Measurements from ENCODE around the gene TGFBR2. TPM values are rescaled to one million over a fixed set of nuclear protein-coding genes. Genes with fewer than 3 reads are reported as not detected.

Gene TGFBR2
- total and polyA plus RNA-seq, 10 of the 15 experiments (the other 5 are each of a cell fraction or from before 2014, with no cell fraction given) = 0.02 to 0.98 (median 0.18) TPM; not detected in 1

DNA sequence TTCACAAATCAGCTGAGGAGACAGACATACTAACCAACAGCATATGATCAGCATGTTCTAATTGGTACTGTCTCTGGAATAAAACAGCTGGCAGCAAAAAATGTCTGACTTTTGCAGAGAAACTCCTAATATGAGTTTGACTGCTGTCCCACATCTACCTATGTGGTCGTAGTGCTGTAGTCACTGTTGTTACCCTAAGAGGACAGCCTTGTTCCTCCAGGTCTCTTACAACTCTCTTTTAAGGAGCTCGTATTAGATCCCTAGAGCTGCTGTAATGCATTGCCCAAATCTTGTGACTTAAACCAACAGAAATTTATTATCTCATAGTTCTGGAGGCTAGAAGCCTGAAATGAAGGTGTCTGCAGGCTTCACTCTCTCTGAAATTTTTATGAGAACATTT is 92.1 kb downstream of the TGFBR2 start:
- ATAC-seq (no peak), FAIRE-seq (no peak), DNase-seq (ENCODE audit: low read depth, low spot score) (no peak)
- ChIA-PET SMC1A (ENCODE audit: uncharacterized antibody, unreplicated experiment) (no interaction called here), CTCF (no interaction called here), POLR2A (no interaction called here), RAD21 (ENCODE audit: unreplicated experiment) (no interaction called here)
- no TSS peak for BruUV-seq (replicated peaks)
- Histone ChIP-seq H4K20me1 (ENCODE audit: control insufficient read depth, insufficient read depth) (no peaks in the 10 kb centered on the region), H3K9ac (ENCODE audit: control insufficient read depth, insufficient read depth, low read length) (no peak overlapping the region), H3K79me2 (ENCODE audit: control insufficient read depth, insufficient read depth, low read length) (no peaks in the 10 kb centered on the region), H3K4me3 (no peak overlapping the region), H3K36me3 (ENCODE audit: control insufficient read depth in 2 of 2, insufficient read depth in 2 of 2, low read length in 1 of 2) (no peaks in the 10 kb centered on the region), H2AFZ (ENCODE audit: control insufficient read depth, low read depth, low read length) (no peak overlapping the region), H3K4me1 (ENCODE audit: control insufficient read depth, insufficient read depth, low read length) (no peaks in the 10 kb centered on the region), H3K4me2 (ENCODE audit: control insufficient read depth, insufficient read depth) (no peak overlapping the region), H3K27ac (ENCODE audit: control insufficient read depth, insufficient read depth) (no peak overlapping the region), H3K9me3 (replicated peaks; ENCODE audit: control insufficient read depth, insufficient read depth, low read length) (no peaks in the 10 kb centered on the region), H3K27me3 (replicated peaks in 1 of 2; ENCODE audit: control insufficient read depth in 2 of 2, insufficient read depth in 2 of 2, low read length in 1 of 2) (no peaks in the 10 kb centered on the region)
- WGBS (ENCODE audit: insufficient coverage, insufficient replicate concordance, low lambda C conversion rate, missing lambda C conversion rate) = 14% methylated on average over 2 of the region's 2 CpGs
- in situ Hi-C loops (cut with MboI) = loop anchor here (10.0 kb wide), 2 partner anchors 594 to 674 kb away; no protein-coding TSS in a partner anchor
- intact Hi-C loops (cut with micrococcal nuclease; ENCODE audit: unreplicated experiment) = loop anchor here (10.0 kb wide), 1 partner anchor 254 kb away; no protein-coding TSS in a partner anchor
- TF ChIP-seq, protein P1, sequence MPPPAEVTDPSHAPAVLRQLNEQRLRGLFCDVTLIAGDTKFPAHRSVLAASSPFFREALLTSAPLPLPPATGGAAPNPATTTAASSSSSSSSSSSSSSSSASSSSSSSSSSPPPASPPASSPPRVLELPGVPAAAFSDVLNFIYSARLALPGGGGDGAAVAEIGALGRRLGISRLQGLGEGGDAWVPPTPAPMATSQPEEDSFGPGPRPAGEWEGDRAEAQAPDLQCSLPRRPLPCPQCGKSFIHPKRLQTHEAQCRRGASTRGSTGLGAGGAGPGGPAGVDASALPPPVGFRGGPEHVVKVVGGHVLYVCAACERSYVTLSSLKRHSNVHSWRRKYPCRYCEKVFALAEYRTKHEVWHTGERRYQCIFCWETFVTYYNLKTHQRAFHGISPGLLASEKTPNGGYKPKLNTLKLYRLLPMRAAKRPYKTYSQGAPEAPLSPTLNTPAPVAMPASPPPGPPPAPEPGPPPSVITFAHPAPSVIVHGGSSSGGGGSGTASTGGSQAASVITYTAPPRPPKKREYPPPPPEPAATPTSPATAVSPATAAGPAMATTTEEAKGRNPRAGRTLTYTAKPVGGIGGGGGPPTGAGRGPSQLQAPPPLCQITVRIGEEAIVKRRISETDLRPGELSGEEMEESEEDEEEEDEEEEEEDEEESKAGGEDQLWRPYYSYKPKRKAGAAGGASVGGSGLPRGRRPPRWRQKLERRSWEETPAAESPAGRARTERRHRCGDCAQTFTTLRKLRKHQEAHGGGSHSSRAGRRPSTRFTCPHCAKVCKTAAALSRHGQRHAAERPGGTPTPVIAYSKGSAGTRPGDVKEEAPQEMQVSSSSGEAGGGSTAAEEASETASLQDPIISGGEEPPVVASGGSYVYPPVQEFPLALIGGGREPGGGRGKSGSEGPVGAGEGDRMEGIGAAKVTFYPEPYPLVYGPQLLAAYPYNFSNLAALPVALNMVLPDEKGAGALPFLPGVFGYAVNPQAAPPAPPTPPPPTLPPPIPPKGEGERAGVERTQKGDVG (CRISPR knock-in tag; IDR thresholded peaks at IDR 0.05) = no peak
- TF ChIP-seq, protein P2, sequence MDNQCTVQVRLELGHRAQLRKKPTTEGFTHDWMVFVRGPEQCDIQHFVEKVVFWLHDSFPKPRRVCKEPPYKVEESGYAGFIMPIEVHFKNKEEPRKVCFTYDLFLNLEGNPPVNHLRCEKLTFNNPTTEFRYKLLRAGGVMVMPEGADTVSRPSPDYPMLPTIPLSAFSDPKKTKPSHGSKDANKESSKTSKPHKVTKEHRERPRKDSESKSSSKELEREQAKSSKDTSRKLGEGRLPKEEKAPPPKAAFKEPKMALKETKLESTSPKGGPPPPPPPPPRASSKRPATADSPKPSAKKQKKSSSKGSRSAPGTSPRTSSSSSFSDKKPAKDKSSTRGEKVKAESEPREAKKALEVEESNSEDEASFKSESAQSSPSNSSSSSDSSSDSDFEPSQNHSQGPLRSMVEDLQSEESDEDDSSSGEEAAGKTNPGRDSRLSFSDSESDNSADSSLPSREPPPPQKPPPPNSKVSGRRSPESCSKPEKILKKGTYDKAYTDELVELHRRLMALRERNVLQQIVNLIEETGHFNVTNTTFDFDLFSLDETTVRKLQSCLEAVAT (IDR thresholded peaks at IDR 0.05) = no peak
- TF ChIP-seq, protein P3, sequence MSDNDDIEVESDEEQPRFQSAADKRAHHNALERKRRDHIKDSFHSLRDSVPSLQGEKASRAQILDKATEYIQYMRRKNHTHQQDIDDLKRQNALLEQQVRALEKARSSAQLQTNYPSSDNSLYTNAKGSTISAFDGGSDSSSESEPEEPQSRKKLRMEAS (IDR thresholded peaks at IDR 0.05; ENCODE audit: low read depth, low read length) = no peak
- TF ChIP-seq, protein P4, sequence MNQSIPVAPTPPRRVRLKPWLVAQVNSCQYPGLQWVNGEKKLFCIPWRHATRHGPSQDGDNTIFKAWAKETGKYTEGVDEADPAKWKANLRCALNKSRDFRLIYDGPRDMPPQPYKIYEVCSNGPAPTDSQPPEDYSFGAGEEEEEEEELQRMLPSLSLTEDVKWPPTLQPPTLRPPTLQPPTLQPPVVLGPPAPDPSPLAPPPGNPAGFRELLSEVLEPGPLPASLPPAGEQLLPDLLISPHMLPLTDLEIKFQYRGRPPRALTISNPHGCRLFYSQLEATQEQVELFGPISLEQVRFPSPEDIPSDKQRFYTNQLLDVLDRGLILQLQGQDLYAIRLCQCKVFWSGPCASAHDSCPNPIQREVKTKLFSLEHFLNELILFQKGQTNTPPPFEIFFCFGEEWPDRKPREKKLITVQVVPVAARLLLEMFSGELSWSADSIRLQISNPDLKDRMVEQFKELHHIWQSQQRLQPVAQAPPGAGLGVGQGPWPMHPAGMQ (IDR thresholded peaks at IDR 0.05; ENCODE audit: borderline replicate concordance) = no peak
- TF ChIP-seq RAD21 (IDR thresholded peaks at IDR 0.05; ENCODE audit: insufficient read depth, low read depth, low read length) = no peak
- TF ChIP-seq SMC3 (IDR thresholded peaks at IDR 0.05; ENCODE audit: borderline replicate concordance, low read length) = no peak
- TF ChIP-seq FOXM1 (IDR thresholded peaks at IDR 0.05; ENCODE audit: low read depth, low read length) = no peak
- no peak for TF ChIP-seq ZNF622 (IDR thresholded peaks at IDR 0.05)
- TF ChIP-seq, protein P5, sequence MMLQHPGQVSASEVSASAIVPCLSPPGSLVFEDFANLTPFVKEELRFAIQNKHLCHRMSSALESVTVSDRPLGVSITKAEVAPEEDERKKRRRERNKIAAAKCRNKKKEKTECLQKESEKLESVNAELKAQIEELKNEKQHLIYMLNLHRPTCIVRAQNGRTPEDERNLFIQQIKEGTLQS (IDR thresholded peaks at IDR 0.05; ENCODE audit: borderline replicate concordance, extremely low read depth, low read depth, low read length) = no peak
- no peak for TF ChIP-seq ZBED1 (IDR thresholded peaks at IDR 0.05; ENCODE audit: borderline replicate concordance)
- TF ChIP-seq CHD4 (IDR thresholded peaks at IDR 0.05) = no peak
- TF ChIP-seq MYC (IDR thresholded peaks at IDR 0.05; ENCODE audit: insufficient read depth, insufficient read length, insufficient replicate concordance, low read length, severe bottlenecking) = no peak
- no peak for TF ChIP-seq MYB (IDR thresholded peaks at IDR 0.05; ENCODE audit: borderline replicate concordance, low read depth, low read length)
- TF ChIP-seq, protein P6, sequence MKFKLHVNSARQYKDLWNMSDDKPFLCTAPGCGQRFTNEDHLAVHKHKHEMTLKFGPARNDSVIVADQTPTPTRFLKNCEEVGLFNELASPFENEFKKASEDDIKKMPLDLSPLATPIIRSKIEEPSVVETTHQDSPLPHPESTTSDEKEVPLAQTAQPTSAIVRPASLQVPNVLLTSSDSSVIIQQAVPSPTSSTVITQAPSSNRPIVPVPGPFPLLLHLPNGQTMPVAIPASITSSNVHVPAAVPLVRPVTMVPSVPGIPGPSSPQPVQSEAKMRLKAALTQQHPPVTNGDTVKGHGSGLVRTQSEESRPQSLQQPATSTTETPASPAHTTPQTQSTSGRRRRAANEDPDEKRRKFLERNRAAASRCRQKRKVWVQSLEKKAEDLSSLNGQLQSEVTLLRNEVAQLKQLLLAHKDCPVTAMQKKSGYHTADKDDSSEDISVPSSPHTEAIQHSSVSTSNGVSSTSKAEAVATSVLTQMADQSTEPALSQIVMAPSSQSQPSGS (IDR thresholded peaks at IDR 0.05; ENCODE audit: low read length) = no peak
- TF ChIP-seq TBL1XR1 (IDR thresholded peaks at IDR 0.05; ENCODE audit: low read depth, low read length) = no peak
- TF ChIP-seq KLF5 (IDR thresholded peaks at IDR 0.05; ENCODE audit: partially characterized antibody) = no peak
- TF ChIP-seq MEF2B (IDR thresholded peaks at IDR 0.05; ENCODE audit: partially characterized antibody, poor library complexity, severe bottlenecking) = no peak
